NCI-H1930 (cell line): ENCODE data around the gene WASF2.

ENCODE experiments used
- DNase-seq, 2 experiments: peaks; one replicate each; lab custom pipeline; 2025; lab: John Stamatoyannopoulos, UW

The WASF2 gene

GRCh38 chr1:27377760-27378495 is 112.0 kb downstream of the WASF2 start:
- DNase-seq, result no peak

- no peak for DNase-seq
Observed at GRCh38 chr1:27374362-27375086, 115.4 kb downstream of the WASF2 start, which contains the start of gene FCN3. Gene FCN3, minus strand, starts transcription at chr1:27374824. Its CDS starts 6 bp downstream, at chr1:27374818.

DNA sequence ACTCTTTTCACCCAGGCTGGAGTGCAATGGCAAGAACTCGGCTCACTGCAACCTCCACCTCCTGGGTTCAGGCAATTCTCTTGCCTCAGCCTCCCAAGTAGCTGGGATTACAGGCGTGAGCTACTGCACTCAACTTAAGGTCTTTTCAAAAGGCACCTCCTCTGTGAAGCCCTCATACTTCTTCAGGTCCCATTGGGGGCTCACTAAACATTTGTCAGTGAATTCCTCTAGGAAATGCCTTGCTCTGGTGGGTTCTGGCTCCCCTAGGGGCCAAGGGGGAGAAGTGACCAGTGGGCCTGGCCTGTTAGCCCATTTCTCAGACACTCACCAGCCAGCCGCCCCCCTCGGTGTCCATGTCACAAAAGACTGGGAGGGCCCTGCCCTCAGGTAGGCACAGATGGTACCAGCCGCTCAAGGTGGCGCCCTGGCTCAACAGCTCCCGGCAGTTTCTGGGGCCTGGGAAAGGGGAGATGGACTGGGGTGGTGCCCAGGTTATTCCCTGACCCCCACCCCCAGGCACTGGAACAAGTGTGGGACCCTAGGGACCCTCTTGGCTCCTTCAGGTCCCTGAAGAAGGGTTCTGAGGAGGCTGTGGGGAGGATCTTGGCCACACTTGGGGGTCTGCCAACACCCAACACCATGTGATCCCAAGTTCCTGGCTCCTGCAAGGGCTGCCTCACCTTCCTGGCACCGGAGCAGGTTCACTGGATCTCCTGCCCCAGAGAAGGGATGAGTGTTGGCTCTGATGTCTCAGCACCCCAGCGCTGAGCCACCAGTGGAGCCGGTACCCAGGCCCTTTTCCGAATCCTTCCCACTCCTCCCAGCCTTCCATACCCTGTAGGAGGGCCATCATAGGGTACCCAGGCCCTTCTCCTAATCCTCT is 116.9 kb downstream of the WASF2 start:
- DNase-seq, result no peak

- DNase-seq, result no peak
Observed at GRCh38 chr1:27372022-27372807, 117.8 kb downstream of the WASF2 start.

DNA sequence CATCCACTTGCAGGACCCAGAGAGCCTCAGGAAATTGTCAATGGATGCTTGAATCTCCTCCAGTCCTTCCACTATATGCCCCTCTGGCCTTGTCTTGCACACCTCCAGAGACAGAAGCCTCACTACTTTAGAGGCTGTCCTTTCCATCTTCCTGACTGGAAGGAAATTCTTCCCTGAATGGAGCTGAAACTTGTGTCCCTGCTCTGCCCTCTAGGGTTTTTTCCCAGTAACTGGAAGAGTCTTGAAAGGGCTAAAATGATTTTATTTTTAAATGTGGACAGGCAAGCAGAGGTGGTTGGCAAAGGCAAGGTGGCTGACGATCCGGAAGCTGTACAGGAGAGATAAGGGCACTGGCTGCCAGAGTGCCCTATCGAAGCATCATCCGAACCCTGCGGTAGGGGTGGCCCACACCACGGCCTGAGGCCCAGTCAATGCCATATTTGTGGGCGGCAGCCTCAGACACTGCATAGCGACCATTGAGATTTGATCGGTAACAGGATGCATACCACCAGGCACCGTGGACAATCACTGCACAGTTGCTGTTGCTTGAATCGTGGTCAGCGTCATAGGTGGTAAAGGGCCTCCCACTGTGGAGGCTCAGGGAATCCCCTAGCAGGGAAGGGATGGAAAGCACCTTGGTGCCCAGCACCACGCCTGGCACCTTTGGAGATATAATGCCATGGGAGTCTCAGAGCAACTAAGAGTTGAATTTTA is 120.9 kb downstream of the WASF2 start:
- no peak for DNase-seq

GRCh38 chr1:27367160-27367650 is 122.8 kb downstream of the WASF2 start:
- DNase-seq, result no peak

GRCh38 chr1:27366411-27367159 is 123.4 kb downstream of the WASF2 start, which contains the start of gene MAP3K6:
Gene MAP3K6, minus strand, starts transcription at chr1:27366961. Its CDS starts 364 bp downstream, at chr1:27366597.
- peak; percentile 53 to 68 for DNase-seq

GRCh38 chr1:27366113-27366410 is 123.9 kb downstream of the WASF2 start:
- DNase-seq, result peak; percentile 60 to 65

- peak; percentile 66 to 69 for DNase-seq
Observed at GRCh38 chr1:27365372-27366112, 124.4 kb downstream of the WASF2 start.

DNA sequence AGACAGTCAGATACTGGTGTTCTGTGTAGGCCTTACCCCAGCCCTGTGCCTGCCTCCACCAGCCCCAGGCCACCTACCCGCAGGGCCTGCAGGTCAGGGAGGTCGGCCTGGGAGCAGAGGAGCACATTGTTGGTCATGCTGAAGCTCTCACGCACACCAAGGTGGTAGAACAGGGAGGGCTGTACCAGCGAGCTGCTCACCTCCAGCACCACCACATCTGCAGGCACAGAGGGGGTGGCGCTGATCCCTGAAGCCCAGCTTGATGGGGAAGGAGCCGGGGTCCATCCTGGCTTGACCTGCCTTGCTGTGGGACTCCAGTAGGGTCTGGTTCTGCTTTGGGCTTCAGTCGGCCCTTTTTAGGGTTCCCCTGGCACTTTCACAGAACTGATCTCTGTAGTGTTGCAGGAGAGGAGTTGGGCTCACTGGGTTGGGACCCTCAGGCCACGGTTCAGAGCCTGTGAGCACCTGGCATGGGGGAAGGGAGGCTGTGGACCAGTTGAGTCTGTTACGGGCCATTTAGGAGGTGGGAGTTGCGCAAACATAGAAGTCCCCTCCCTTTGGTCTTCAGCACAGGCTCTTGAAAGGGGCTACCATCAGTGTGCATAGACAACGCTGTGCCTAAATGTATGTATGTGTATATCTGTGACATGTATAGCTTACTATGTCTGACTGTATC is 125.1 kb downstream of the WASF2 start:
- DNase-seq, result no peak

- DNase-seq, result no peak
Observed at GRCh38 chr1:27363766-27364695, 125.9 kb downstream of the WASF2 start.

DNA sequence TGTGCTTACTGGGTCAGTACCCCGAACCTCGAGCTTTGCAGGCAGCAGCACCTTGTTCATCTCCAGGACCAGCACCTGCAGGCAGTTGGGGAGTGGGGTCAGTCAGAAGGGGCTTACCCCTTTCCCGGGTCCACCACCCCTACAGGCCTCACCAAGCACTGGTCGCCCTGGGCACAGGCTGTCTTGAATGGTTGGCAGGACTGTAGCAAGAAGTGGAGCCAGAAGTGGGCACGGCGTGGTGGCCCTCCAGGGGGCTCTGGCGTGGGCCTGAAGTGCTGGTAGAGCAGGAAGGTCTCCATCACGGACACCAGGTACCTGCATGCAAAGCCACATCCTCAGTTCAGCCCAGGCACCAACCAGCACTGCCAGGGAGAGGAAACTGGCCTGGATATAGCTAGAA is 128.4 kb downstream of the WASF2 start:
- no peak for DNase-seq

DNA sequence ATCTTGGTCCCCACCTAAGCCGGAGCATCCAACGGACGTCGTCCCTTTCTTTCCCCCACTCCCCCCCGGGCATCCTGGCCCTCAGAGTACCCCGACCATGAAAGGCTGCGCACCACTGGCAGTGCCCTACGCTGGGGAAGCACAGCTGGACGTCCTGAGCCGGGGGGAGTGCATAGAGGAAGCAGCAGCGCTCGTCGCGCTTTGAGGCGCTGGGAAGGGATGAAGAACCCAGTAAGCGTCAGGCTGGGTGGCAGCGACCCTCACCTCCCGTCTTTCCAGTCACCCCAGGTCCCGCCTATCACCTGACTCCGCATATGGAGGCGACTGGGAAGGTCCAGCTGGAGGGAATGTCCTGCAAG is 128.9 kb downstream of the WASF2 start:
- no peak for DNase-seq

GRCh38 chr1:27360159-27361043 is 129.6 kb downstream of the WASF2 start:
- DNase-seq, result no peak

DNA sequence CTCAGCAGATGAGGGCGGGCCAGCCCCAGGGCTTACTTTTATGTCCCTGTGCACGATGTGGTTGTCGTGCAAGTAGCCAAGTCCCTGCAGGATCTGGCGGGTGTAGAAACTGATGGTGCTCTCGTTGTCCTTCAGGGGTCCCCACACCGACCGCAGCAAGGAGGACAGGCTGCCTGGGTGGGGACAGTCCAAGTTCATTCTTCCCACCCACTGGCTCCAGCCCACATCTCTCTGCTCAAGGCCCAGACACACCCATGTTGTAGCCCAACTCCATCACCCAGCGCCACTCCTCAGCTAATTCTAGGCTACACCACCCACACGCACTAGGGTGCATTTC is 130.2 kb downstream of the WASF2 start:
- no peak for DNase-seq

- DNase-seq, result no peak
Observed at GRCh38 chr1:27358928-27359313, 131.0 kb downstream of the WASF2 start.
